ENCODE measurements around the gene MAN1C1. TPM values are rescaled to one million over a fixed set of nuclear protein-coding genes. Genes with fewer than 3 reads are reported as not detected.

The MAN1C1 gene
- total and polyA plus RNA-seq, 2 donors (not counting 1 experiment from before 2014, with no cell fraction given) = 0.31 to 0.89 TPM

GRCh38 chr1:25790472-25790871, 173.9 kb downstream of the MAN1C1 start:
- Mint-ChIP-seq H3K4me1 (no peaks in the 10 kb centered on the region), H3K27ac (no peak overlapping the region), H3K9me3 (ENCODE audit: insufficient read depth) (no peaks in the 10 kb centered on the region), H3K27me3 (peaks cover 9% of the 10 kb centered on the region), H3K4me3 (no peak overlapping the region)
- DNase-seq = no peak
- WGBS (ENCODE audit: insufficient coverage) = 82% methylated on average over 6 of the region's 6 CpGs
- H3K9ac ChIP-seq (ENCODE audit: low read length) = no peak overlapping the region
- ChIA-PET POLR2A (no interaction called here), CTCF (no interaction called here)
- H3K27ac ChIP-seq (ENCODE audit: low read length in 2 of 2) = no peak overlapping the region
- no peaks in the 10 kb centered on the region for H3K4me1 ChIP-seq (ENCODE audit: control insufficient read depth in 2 of 2, insufficient read depth in 2 of 2, low read length in 2 of 2)
- intact Hi-C loops (cut with micrococcal nuclease) = no loop called here
- TF ChIP-seq EZH2 (IDR thresholded peaks at IDR 0.05; ENCODE audit: borderline replicate concordance, insufficient read depth, low read depth, low read length, poor library complexity, severe bottlenecking) = no peak
- TF ChIP-seq CTCF (IDR thresholded peaks at IDR 0.05) = no peak
- no peak overlapping the region for H3K4me3 ChIP-seq (ENCODE audit: control extremely low read depth in 1 of 5, extremely low read depth in 1 of 5, insufficient read depth in 1 of 5, low read depth in 2 of 5, low read length in 4 of 5)
- ATAC-seq (ENCODE audit: low read depth) = no peak
- no peaks in the 10 kb centered on the region for H3K79me2 ChIP-seq (ENCODE audit: control insufficient read depth, insufficient read depth, low read length)
- no peaks in the 10 kb centered on the region for H3K27me3 ChIP-seq (replicated peaks in 1 of 4; ENCODE audit: control extremely low read depth in 1 of 4, control insufficient read depth in 3 of 4, insufficient read depth in 4 of 4, low read length in 3 of 4)
- H3K36me3 ChIP-seq (replicated peaks in 1 of 2; ENCODE audit: control extremely low read depth in 1 of 2, control insufficient read depth in 1 of 2, extremely low read depth in 1 of 2, insufficient read depth in 2 of 2, low read length in 1 of 2) = no peaks in the 10 kb centered on the region
- no peak overlapping the region for H2AFZ ChIP-seq (ENCODE audit: insufficient read depth, low read depth, low read length, poor library complexity, severe bottlenecking)
- H3K4me2 ChIP-seq (replicated peaks; ENCODE audit: low read depth, low read length, poor library complexity, severe bottlenecking) = no peak overlapping the region
- no peaks in the 10 kb centered on the region for H3K9me3 ChIP-seq (ENCODE audit: control extremely low read depth in 1 of 3, control insufficient read depth in 2 of 3, insufficient read depth in 1 of 3, low read length in 2 of 3)
- H4K20me1 ChIP-seq (ENCODE audit: control insufficient read depth, insufficient read depth, low read length, poor library complexity, severe bottlenecking) = no peaks in the 10 kb centered on the region

- POLR2A ChIA-PET = no interaction called here
- H3K4me3 Mint-ChIP-seq = no peak overlapping the region
Measured at GRCh38 chr1:25792115-25792514, 175.5 kb downstream of the MAN1C1 start.

More at GRCh38 chr1:25792115-25792514, 175.5 kb downstream of the MAN1C1 start:
- no peaks in the 10 kb centered on the region for H4K20me1 ChIP-seq (ENCODE audit: control insufficient read depth, insufficient read depth, low read length, poor library complexity, severe bottlenecking)
- no peaks in the 10 kb centered on the region for H3K79me2 ChIP-seq (ENCODE audit: control insufficient read depth, insufficient read depth, low read length)
- H3K27me3 Mint-ChIP-seq = peaks cover 5% of the 10 kb centered on the region
- DNase-seq = no peak
- no peak overlapping the region for H2AFZ ChIP-seq (ENCODE audit: insufficient read depth, low read depth, low read length, poor library complexity, severe bottlenecking)
- H3K36me3 ChIP-seq (replicated peaks in 1 of 2; ENCODE audit: control extremely low read depth in 1 of 2, control insufficient read depth in 1 of 2, extremely low read depth in 1 of 2, insufficient read depth in 2 of 2, low read length in 1 of 2) = no peaks in the 10 kb centered on the region
- H3K9me3 ChIP-seq (ENCODE audit: control extremely low read depth in 1 of 3, control insufficient read depth in 2 of 3, insufficient read depth in 1 of 3, low read length in 2 of 3) = no peaks in the 10 kb centered on the region
- H3K27ac ChIP-seq (ENCODE audit: low read length in 2 of 2) = no peak overlapping the region
- no peak overlapping the region for H3K27ac Mint-ChIP-seq
- H3K9ac ChIP-seq (ENCODE audit: low read length) = no peak overlapping the region
- no peak for TF ChIP-seq EZH2 (IDR thresholded peaks at IDR 0.05; ENCODE audit: borderline replicate concordance, insufficient read depth, low read depth, low read length, poor library complexity, severe bottlenecking)
- no peak for TF ChIP-seq CTCF (IDR thresholded peaks at IDR 0.05)
- H3K9me3 Mint-ChIP-seq (ENCODE audit: insufficient read depth) = no peaks in the 10 kb centered on the region
- CTCF ChIA-PET = no interaction called here
- H3K27me3 ChIP-seq (replicated peaks in 1 of 4; ENCODE audit: control extremely low read depth in 1 of 4, control insufficient read depth in 3 of 4, insufficient read depth in 4 of 4, low read length in 3 of 4) = no peaks in the 10 kb centered on the region
- 0% methylated on average over 1 of the region's 4 CpGs for WGBS (ENCODE audit: insufficient coverage)
- no peak for ATAC-seq (ENCODE audit: low read depth)
- peaks cover 0 to 2% of the 10 kb centered on the region in 2 donors for H3K4me1 ChIP-seq (ENCODE audit: control insufficient read depth in 2 of 2, insufficient read depth in 2 of 2, low read length in 2 of 2)
- intact Hi-C loops (cut with micrococcal nuclease) = no loop called here
- H3K4me1 Mint-ChIP-seq = peaks cover 6% of the 10 kb centered on the region
- H3K4me3 ChIP-seq (ENCODE audit: control extremely low read depth in 1 of 5, extremely low read depth in 1 of 5, insufficient read depth in 1 of 5, low read depth in 2 of 5, low read length in 4 of 5) = no peak overlapping the region
- no peak overlapping the region for H3K4me2 ChIP-seq (replicated peaks; ENCODE audit: low read depth, low read length, poor library complexity, severe bottlenecking)
